SK-N-SH (cell line): ENCODE results near the gene INAVA. TPM values are rescaled to one million over a fixed set of nuclear protein-coding genes. Genes with fewer than 3 reads are reported as not detected.

Experiments used
- CTCF ChIA-PET: fragments of 300-600, 350-600 bp; formaldehyde crosslinking; extraction: SDS; loops from one replicate; lab custom pipeline; 2021; lab: Yijun Ruan, JAX
- POLR2A ChIA-PET: fragments of 350-600 bp; sonication (Branson Sonifier 250); formaldehyde crosslinking; extraction: SDS; loops from one replicate; lab custom pipeline; 2020; ENCODE audit warnings: antibody characterized with exemption, inconsistent platforms; lab: Yijun Ruan, JAX
- DNase-seq: peaks from one replicate; pipeline ENCODE4 v3.0.0; 2012
- H2AFZ ChIP-seq: fragments of 200-600 bp; sonication (generic); 2 replicates; pipeline ENCODE4 v1.8.1; 2016; ENCODE audit warnings: antibody characterized with exemption, mild to moderate bottlenecking, low read depth
- H3F3A ChIP-seq: fragments of 200-600 bp; sonication (generic); replicated peaks from 2 replicates; pipeline ENCODE3; 2016; ENCODE audit warnings: antibody characterized with exemption, mild to moderate bottlenecking; ENCODE audit not compliant: insufficient read depth
- H3K27ac ChIP-seq, 2 experiments: fragments of 200-500 bp in 1 of 2; fragments of 200-600 bp in 1 of 2; sonication (Bioruptor generic) in 1 of 2; sonication (generic), shearing (Covaris generic) in 1 of 2; 2 replicates each; pipeline versions ENCODE4 v1.5.1 to v1.6.1; 2014 to 2016; ENCODE audit warnings: low read depth in 2 of 2, inconsistent platforms in 1 of 2, low read length in 1 of 2, mild to moderate bottlenecking in 1 of 2, mixed read lengths in 1 of 2
- H3K27me3 ChIP-seq: fragments of 200-600 bp; sonication (generic), shearing (Covaris generic); 2 replicates; pipeline ENCODE4 v1.6.1; 2016; ENCODE audit warnings: mixed run types; ENCODE audit not compliant: insufficient read depth
- H3K36me3 ChIP-seq, 2 experiments: fragments of 200-500 bp in 1 of 2; fragments of 200-600 bp in 1 of 2; sonication (Bioruptor generic) in 1 of 2; sonication (generic) in 1 of 2; replicated peaks in 1 of 2; 2 replicates each; pipeline versions ENCODE3 to v1.5.1; 2014 to 2016; ENCODE audit warnings: low read length in 1 of 2, mild to moderate bottlenecking in 1 of 2; ENCODE audit not compliant: insufficient read depth in 2 of 2, control insufficient read depth in 1 of 2
- H3K4me1 ChIP-seq, 2 experiments: fragments of 200-500 bp in 1 of 2; fragments of 200-600 bp in 1 of 2; sonication (Bioruptor generic) in 1 of 2; sonication (generic), shearing (Covaris generic) in 1 of 2; 2 replicates each; pipeline versions ENCODE4 v1.5.1 to v1.6.1; 2014 to 2016; ENCODE audit warnings: low read depth in 1 of 2, low read length in 1 of 2, mixed run types in 1 of 2; ENCODE audit not compliant: insufficient read depth in 2 of 2, control insufficient read depth in 1 of 2
- H3K4me2 ChIP-seq: fragments of 200-600 bp; sonication (generic), shearing (Covaris generic); 2 replicates; pipeline ENCODE4 v1.6.1; 2017; ENCODE audit warnings: mixed run types
- H3K4me3 ChIP-seq, 2 experiments: fragments of 200-500 bp in 1 of 2; fragments of 200-600 bp in 1 of 2; sonication (Bioruptor generic) in 1 of 2; sonication (generic), shearing (Covaris generic) in 1 of 2; 2 replicates each; pipeline versions ENCODE4 v1.5.1 to v1.8.1; 2014 to 2016; ENCODE audit warnings: low read depth in 2 of 2, inconsistent platforms in 1 of 2, low read length in 1 of 2, mild to moderate bottlenecking in 1 of 2, mixed read lengths in 1 of 2, moderate library complexity in 1 of 2
- H3K79me2 ChIP-seq: fragments of 200-600 bp; sonication (generic); 2 replicates; pipeline ENCODE4 v1.8.1; 2017; ENCODE audit warnings: mild to moderate bottlenecking; ENCODE audit not compliant: insufficient read depth
- H3K9ac ChIP-seq: fragments of 200-600 bp; sonication (generic); 2 replicates; pipeline ENCODE4 v1.6.1; 2017; ENCODE audit warnings: mixed run types
- H3K9me2 ChIP-seq: fragments of 200-600 bp; sonication (generic); 2 replicates; pipeline ENCODE4 v1.6.1; 2017; ENCODE audit warnings: mixed run types
- H3K9me3 ChIP-seq: fragments of 200-600 bp; sonication (generic); 2 replicates; pipeline ENCODE4 v1.6.1; 2017; ENCODE audit warnings: mixed run types, mild to moderate bottlenecking, moderate library complexity
- H4K20me1 ChIP-seq: fragments of 200-600 bp; sonication (generic); 2 replicates; pipeline ENCODE4 v1.6.1; 2017; ENCODE audit warnings: mild to moderate bottlenecking, mixed run types; ENCODE audit not compliant: insufficient read depth
- CHD2 ChIP-seq: fragments of 150-350 bp; IDR thresholded peaks from 2 replicates; pipeline ENCODE4 v1.6.1; 2018; ENCODE audit warnings: low read length; ENCODE audit not compliant: partially characterized antibody
- EZH2phosphoT487 ChIP-seq: fragments of 200-600 bp; sonication (generic); IDR thresholded peaks from 2 replicates; pipeline ENCODE4 v1.6.1; 2017; ENCODE audit warnings: low read depth, mixed run types, mild to moderate bottlenecking, antibody characterized with exemption, moderate library complexity, borderline replicate concordance
- MEF2A ChIP-seq: IDR thresholded peaks from 2 replicates; pipeline ENCODE4 v1.4.0; 2012; ENCODE audit warnings: low read depth, borderline replicate concordance
- NRF1 ChIP-seq: IDR thresholded peaks from 2 replicates; pipeline ENCODE4 v1.6.1; 2012; ENCODE audit warnings: low read depth, mild to moderate bottlenecking, low read length
- RFX5 ChIP-seq: IDR thresholded peaks from 2 replicates; pipeline ENCODE4 v1.6.1; 2012; ENCODE audit warnings: mild to moderate bottlenecking, improper control_type of control experiment, low read length
- TEAD4 ChIP-seq: IDR thresholded peaks from 2 replicates; pipeline ENCODE4 v1.4.0; 2012; ENCODE audit warnings: mild to moderate bottlenecking, borderline replicate concordance; ENCODE audit not compliant: insufficient read depth
- WGBS: methylation state at CpG from one replicate; pipeline ENCODE4 v1.1.6; 2017; ENCODE audit warnings: low lambda C conversion rate; 5-methylcytosine and 5-hydroxymethylcytosine counted together
- polyA plus RNA-seq, 3 experiments: library from polyadenylated mRNA; depleted of rRNA; stranded (reverse); fragments of >200 nt; gene quantifications; 2 replicates each; pipeline ENCODE4 v1.2.3, GENCODE V29; 2012
- TF ChIP-seq, protein P1 (sequence below): fragments of 200-600 bp; sonication (generic); IDR thresholded peaks from 2 replicates; pipeline ENCODE4 v1.6.1; 2017; ENCODE audit warnings: antibody characterized with exemption, mild to moderate bottlenecking, moderate library complexity
- TF ChIP-seq, protein P2 (sequence below): fragments of 150-350 bp; IDR thresholded peaks from 2 replicates; pipeline ENCODE4 v1.6.1; 2016; ENCODE audit warnings: mild to moderate bottlenecking, low read depth, low read length
- TF ChIP-seq, protein P3 (sequence below): fragments of 150-350 bp; IDR thresholded peaks from 2 replicates; pipeline ENCODE4 v1.6.1; 2017; ENCODE audit warnings: antibody characterized with exemption, low read length, low read depth, borderline replicate concordance
- TF ChIP-seq, protein P4 (sequence below): IDR thresholded peaks from 2 replicates; pipeline ENCODE4; 2012

INAVA gene
- polyA plus RNA-seq, 1 of the 3 experiments (the other 2 are of a cell fraction): 0.12 TPM

DNA sequence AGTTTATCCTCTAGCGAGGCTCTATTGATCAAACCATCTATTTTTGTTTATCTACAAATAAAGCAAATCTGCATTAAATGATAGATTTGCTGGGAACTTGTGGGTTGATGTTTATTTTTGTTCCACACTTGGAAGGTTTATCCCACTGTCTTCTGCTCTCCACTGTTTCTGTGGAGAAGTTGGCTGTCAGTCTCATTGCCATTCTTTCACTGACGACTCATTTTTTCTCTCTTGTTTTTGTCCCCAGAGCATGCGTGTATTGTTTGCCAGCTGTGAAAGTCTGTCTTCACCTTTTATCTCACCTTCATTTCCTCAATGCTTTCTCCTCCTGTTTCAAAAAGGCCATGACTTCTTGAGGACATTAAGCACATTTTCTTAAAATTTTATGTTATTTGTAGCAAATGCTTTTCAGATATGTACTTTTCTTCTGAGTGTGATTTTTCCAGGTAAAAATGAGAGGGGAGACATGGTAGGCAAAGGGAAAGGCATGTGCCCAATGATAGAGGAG, 52.4 kb downstream of the INAVA start (continued):
- TF ChIP-seq, protein P1, sequence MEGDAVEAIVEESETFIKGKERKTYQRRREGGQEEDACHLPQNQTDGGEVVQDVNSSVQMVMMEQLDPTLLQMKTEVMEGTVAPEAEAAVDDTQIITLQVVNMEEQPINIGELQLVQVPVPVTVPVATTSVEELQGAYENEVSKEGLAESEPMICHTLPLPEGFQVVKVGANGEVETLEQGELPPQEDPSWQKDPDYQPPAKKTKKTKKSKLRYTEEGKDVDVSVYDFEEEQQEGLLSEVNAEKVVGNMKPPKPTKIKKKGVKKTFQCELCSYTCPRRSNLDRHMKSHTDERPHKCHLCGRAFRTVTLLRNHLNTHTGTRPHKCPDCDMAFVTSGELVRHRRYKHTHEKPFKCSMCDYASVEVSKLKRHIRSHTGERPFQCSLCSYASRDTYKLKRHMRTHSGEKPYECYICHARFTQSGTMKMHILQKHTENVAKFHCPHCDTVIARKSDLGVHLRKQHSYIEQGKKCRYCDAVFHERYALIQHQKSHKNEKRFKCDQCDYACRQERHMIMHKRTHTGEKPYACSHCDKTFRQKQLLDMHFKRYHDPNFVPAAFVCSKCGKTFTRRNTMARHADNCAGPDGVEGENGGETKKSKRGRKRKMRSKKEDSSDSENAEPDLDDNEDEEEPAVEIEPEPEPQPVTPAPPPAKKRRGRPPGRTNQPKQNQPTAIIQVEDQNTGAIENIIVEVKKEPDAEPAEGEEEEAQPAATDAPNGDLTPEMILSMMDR: no peak
- TF ChIP-seq, protein P2, sequence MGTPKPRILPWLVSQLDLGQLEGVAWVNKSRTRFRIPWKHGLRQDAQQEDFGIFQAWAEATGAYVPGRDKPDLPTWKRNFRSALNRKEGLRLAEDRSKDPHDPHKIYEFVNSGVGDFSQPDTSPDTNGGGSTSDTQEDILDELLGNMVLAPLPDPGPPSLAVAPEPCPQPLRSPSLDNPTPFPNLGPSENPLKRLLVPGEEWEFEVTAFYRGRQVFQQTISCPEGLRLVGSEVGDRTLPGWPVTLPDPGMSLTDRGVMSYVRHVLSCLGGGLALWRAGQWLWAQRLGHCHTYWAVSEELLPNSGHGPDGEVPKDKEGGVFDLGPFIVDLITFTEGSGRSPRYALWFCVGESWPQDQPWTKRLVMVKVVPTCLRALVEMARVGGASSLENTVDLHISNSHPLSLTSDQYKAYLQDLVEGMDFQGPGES: no peak
- no peak for TF ChIP-seq NRF1
- no peak for TF ChIP-seq RFX5
- no peak for TF ChIP-seq EZH2phosphoT487
- no peak for TF ChIP-seq CHD2
- TF ChIP-seq, protein P3, sequence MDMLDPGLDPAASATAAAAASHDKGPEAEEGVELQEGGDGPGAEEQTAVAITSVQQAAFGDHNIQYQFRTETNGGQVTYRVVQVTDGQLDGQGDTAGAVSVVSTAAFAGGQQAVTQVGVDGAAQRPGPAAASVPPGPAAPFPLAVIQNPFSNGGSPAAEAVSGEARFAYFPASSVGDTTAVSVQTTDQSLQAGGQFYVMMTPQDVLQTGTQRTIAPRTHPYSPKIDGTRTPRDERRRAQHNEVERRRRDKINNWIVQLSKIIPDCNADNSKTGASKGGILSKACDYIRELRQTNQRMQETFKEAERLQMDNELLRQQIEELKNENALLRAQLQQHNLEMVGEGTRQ: no peak
- no peak for TF ChIP-seq MEF2A

DNA sequence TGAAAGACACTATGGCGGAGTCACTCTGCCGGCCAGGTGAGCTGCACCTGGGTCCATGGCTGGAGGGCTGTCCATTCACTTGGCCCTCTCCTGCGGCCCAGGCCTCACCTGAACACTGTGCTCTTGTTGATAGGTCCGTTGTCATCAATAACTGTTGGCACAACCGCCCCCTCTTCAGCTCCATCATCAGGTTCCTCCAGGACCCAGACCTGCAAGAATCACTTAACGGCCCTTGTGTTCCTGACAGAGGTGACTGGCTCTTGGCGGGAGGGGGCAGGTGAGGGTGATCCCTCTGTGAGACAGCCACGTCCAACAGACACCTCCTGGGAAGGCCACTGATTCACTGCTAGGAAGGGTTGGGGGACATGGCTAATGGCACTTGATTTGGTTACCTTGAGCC, 54.9 kb downstream of the INAVA start:
- ChIA-PET POLR2A (no interaction called here), CTCF (interaction anchor here (1.7 kb wide), 1 partner anchor 22 kb away, joined by 11 read pairs; no protein-coding TSS in a partner anchor)
- TF ChIP-seq, protein P4, sequence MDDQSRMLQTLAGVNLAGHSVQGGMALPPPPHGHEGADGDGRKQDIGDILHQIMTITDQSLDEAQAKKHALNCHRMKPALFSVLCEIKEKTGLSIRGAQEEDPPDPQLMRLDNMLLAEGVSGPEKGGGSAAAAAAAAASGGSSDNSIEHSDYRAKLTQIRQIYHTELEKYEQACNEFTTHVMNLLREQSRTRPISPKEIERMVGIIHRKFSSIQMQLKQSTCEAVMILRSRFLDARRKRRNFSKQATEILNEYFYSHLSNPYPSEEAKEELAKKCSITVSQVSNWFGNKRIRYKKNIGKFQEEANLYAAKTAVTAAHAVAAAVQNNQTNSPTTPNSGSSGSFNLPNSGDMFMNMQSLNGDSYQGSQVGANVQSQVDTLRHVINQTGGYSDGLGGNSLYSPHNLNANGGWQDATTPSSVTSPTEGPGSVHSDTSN: no peak
- TF ChIP-seq TEAD4: no peak
- H2AFZ ChIP-seq: no peak overlapping the region
- no peak overlapping the region for H3K4me3 ChIP-seq
- no peaks in the 10 kb centered on the region for H4K20me1 ChIP-seq
- no peaks in the 10 kb centered on the region for H3K36me3 ChIP-seq
- H3K27ac ChIP-seq: no peak overlapping the region
- H3K4me1 ChIP-seq: no peaks in the 10 kb centered on the region
- no peak overlapping the region for H3K4me2 ChIP-seq
- peaks cover 3% of the 10 kb centered on the region; the same call in 1 of the 2 replicates for H3K27me3 ChIP-seq
- H3K9me3 ChIP-seq: 0 out of 2 replicates have a peak, but pooled peaks cover 7% of the 10 kb centered on the region
- peaks cover 5% of the 10 kb centered on the region for H3F3A ChIP-seq
- no peaks in the 10 kb centered on the region for H3K79me2 ChIP-seq
- no peaks in the 10 kb centered on the region for H3K9me2 ChIP-seq
- WGBS: 74% methylated on average over 6 of the region's 8 CpGs
- no peak overlapping the region for H3K9ac ChIP-seq
- DNase-seq: no peak
